RWPE1 (cell line): ENCODE results near the gene DNAH1.

ENCODE experiments used
- CTCF ChIA-PET: fragments of 350-600 bp; sonication (Branson Sonifier 250); formaldehyde crosslinking; extraction: SDS; loops from one replicate; lab custom pipeline; 2021; lab: Yijun Ruan, JAX
- POLR2A ChIA-PET: fragments of 400-600 bp; formaldehyde crosslinking; extraction: SDS; loops from one replicate; lab custom pipeline; 2020; ENCODE audit warnings: antibody characterized with exemption; ENCODE audit not compliant: low non-redundant PET; lab: Yijun Ruan, JAX
- DNase-seq: peaks from one replicate; pipeline ENCODE4 v3.0.0; 2012; ENCODE audit warnings: low spot score
- H3K27ac ChIP-seq: fragments of 450-650 bp; 2 replicates; pipeline ENCODE4 v1.5.1; 2017
- TF ChIP-seq, protein P1 (sequence below): fragments of 450-650 bp; conservative IDR thresholded peaks from 2 replicates; pipeline ENCODE4 v1.5.1; 2017; ENCODE audit warnings: low read depth, mild to moderate bottlenecking

The DNAH1 gene

GRCh38 chr3:52310861-52311575 lies 5.1 kb upstream of the DNAH1 start:
- POLR2A ChIA-PET = no interaction called here
- CTCF ChIA-PET = no interaction called here
- TF ChIP-seq, protein P1, sequence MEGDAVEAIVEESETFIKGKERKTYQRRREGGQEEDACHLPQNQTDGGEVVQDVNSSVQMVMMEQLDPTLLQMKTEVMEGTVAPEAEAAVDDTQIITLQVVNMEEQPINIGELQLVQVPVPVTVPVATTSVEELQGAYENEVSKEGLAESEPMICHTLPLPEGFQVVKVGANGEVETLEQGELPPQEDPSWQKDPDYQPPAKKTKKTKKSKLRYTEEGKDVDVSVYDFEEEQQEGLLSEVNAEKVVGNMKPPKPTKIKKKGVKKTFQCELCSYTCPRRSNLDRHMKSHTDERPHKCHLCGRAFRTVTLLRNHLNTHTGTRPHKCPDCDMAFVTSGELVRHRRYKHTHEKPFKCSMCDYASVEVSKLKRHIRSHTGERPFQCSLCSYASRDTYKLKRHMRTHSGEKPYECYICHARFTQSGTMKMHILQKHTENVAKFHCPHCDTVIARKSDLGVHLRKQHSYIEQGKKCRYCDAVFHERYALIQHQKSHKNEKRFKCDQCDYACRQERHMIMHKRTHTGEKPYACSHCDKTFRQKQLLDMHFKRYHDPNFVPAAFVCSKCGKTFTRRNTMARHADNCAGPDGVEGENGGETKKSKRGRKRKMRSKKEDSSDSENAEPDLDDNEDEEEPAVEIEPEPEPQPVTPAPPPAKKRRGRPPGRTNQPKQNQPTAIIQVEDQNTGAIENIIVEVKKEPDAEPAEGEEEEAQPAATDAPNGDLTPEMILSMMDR = no peak
- DNase-seq = no peak
- no peak overlapping the region for H3K27ac ChIP-seq

DNA sequence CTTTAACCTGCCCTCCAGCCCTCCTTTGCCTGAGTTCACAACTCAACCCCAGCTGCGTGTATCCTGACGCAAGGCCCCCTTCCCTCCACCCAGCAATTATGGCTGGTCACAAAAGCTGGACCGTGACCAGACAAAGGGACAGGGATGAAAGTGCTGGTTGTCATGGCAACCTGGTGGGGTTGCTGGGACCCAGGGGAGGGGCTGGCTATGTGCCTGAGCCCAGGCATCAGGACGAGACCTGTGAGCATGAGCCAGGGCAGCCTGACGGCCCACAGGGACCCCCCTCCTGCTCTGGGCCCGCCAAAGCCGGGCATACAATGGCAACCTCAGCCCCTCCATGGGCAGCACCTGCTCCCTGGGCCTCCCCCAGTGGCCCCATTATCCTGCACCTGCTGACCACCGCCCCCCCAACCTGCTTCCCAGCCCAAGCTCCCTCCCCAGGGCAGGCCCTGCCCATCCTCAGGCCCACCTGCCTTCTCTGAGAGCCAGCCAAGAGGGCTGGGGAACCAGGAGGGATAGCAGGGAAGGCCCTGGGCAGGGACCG lies 4.5 kb upstream of the DNAH1 start:
- CTCF ChIA-PET = no interaction called here
- POLR2A ChIA-PET = no interaction called here
- DNase-seq = no peak
- H3K27ac ChIP-seq = no peak overlapping the region
- TF ChIP-seq, protein P1 = no peak

DNA sequence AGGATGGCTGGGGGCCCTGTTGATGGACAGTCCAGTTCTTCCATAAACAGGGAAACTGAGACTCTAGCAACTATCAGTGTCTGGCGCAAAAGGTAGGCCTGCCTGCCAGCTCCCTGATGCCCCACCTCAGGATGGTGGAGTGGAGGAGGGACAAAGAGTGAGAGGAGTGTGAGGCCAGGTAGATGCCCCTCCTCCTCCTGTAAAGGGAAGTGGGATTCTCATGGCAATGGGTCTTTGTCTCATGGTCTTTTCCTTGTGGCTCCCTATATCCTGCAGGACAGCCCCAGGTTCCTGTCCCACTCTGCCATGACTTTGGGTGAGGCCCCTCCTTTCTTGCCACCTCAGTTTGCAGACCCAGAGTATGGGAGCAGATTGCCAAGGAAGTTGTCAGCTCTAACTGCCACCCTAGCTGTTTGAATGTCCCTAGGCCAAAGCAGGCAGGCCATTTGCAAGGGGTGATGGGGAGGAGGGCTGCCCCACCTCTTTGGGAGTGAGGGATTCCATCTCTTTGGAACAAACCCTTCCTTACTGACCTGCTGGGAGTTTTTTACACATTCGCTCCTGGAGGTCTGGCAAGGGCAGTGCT lies 2.8 kb upstream of the DNAH1 start:
- CTCF ChIA-PET = no interaction called here
- no peak for DNase-seq
- POLR2A ChIA-PET = no interaction called here
- TF ChIP-seq, protein P1 = no peak
- no peak overlapping the region for H3K27ac ChIP-seq

DNA sequence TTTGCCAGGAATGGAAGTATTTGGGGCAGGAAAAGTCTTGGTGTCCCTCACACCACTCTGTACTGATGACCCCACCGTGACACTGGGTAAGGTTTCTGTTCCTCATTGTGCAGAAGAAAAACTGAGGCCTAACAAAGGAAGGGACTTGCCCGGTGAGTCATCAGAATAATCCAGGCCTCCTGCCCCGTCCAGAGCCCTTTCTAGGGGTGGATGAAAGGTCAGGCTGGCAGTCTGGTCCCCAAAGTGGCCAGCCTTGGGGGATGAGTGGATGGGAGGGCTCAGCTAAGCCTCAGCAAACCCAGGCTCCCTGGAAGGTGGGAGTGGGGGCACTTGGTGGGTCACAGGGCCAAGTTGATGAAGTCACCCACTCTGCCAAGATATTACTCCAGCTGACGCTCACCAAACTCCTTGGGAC lies 2.3 kb upstream of the DNAH1 start:
- no peak overlapping the region for H3K27ac ChIP-seq

GRCh38 chr3:52314489-52314888 lies 1.6 kb upstream of the DNAH1 start:
- ChIA-PET POLR2A (no interaction called here), CTCF (no interaction called here)

More for the DNA sequence above, 2.3 kb upstream of the DNAH1 start:
- CTCF ChIA-PET = no interaction called here
- TF ChIP-seq, protein P1 = no peak
- POLR2A ChIA-PET = no interaction called here
- no peak for DNase-seq

DNA sequence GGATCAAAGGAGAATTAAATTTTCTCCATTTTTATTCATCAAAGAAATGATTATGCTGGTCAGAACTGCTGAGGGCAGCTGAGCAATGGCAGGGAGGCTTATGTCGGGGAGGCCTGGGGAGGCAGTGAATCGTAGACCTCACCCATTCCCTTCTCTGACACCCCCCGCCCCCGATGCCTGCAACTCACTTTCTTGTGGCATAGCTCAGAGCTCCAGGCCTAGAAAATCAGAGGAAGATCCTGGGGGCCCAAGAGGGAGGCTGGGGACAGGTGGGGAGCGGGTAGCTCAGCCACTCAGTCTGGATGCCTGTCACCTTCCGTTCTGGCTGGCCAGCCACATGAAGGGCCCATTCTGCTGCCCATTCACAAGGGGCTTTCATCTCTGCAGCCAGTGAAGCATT lies 1.1 kb upstream of the DNAH1 start:
- CTCF ChIA-PET = no interaction called here
- POLR2A ChIA-PET = no interaction called here
- H3K27ac ChIP-seq = no peak overlapping the region
- DNase-seq = no peak
- TF ChIP-seq, protein P1 = no peak

More at GRCh38 chr3:52314489-52314888, 1.6 kb upstream of the DNAH1 start:
- no peak for DNase-seq
- TF ChIP-seq, protein P1 = no peak
- no peak overlapping the region for H3K27ac ChIP-seq
